ENCODE data around the gene CCR9.

DNA sequence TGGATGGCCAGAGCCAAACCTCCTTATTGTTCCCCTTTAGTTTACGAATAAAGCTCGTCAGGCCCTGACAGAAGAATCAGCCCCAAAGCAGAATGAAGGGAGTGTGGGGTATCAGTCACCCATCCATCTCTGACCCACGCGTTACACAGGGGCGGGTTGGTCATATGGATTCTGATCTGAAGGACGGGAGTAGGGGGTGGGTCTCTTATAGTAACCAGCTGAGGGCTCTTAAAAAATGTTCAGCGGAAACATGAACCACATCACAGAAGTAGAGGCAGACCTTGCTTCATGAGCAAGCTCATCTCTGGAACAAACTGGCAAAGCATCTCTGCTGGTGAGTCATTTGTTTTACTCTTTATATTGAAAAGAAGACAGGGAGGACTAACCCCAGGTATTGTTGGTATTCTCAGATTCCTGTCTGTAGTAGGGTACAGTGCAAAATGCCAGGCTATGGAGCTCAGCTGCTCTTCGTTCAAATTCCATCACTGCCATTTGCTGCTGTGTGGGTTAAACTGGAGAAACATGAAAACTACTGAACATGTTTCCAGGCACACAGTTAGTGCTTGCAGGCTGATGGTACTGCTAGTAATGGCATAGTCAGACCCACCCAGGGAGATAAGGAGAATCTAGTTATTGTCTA lies 57.0 kb downstream of the CCR9 start, which contains the start of gene CXCR6:
- TF ChIP-seq, protein P1, sequence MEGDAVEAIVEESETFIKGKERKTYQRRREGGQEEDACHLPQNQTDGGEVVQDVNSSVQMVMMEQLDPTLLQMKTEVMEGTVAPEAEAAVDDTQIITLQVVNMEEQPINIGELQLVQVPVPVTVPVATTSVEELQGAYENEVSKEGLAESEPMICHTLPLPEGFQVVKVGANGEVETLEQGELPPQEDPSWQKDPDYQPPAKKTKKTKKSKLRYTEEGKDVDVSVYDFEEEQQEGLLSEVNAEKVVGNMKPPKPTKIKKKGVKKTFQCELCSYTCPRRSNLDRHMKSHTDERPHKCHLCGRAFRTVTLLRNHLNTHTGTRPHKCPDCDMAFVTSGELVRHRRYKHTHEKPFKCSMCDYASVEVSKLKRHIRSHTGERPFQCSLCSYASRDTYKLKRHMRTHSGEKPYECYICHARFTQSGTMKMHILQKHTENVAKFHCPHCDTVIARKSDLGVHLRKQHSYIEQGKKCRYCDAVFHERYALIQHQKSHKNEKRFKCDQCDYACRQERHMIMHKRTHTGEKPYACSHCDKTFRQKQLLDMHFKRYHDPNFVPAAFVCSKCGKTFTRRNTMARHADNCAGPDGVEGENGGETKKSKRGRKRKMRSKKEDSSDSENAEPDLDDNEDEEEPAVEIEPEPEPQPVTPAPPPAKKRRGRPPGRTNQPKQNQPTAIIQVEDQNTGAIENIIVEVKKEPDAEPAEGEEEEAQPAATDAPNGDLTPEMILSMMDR (conservative IDR thresholded peaks at IDR 0.05; ENCODE audit: low read depth in 2 of 2) = no peak
- TF ChIP-seq EZH2 (IDR thresholded peaks at IDR 0.05; ENCODE audit: low read depth, unreplicated experiment) (no peak), POLR2AphosphoS5 (IDR thresholded peaks at IDR 0.05; ENCODE audit: low read depth) (no peak), NANOG (IDR thresholded peaks at IDR 0.05; ENCODE audit: borderline replicate concordance) (no peak)
- TF ChIP-seq, protein P2, sequence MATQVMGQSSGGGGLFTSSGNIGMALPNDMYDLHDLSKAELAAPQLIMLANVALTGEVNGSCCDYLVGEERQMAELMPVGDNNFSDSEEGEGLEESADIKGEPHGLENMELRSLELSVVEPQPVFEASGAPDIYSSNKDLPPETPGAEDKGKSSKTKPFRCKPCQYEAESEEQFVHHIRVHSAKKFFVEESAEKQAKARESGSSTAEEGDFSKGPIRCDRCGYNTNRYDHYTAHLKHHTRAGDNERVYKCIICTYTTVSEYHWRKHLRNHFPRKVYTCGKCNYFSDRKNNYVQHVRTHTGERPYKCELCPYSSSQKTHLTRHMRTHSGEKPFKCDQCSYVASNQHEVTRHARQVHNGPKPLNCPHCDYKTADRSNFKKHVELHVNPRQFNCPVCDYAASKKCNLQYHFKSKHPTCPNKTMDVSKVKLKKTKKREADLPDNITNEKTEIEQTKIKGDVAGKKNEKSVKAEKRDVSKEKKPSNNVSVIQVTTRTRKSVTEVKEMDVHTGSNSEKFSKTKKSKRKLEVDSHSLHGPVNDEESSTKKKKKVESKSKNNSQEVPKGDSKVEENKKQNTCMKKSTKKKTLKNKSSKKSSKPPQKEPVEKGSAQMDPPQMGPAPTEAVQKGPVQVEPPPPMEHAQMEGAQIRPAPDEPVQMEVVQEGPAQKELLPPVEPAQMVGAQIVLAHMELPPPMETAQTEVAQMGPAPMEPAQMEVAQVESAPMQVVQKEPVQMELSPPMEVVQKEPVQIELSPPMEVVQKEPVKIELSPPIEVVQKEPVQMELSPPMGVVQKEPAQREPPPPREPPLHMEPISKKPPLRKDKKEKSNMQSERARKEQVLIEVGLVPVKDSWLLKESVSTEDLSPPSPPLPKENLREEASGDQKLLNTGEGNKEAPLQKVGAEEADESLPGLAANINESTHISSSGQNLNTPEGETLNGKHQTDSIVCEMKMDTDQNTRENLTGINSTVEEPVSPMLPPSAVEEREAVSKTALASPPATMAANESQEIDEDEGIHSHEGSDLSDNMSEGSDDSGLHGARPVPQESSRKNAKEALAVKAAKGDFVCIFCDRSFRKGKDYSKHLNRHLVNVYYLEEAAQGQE (IDR thresholded peaks at IDR 0.05; ENCODE audit: unreplicated experiment) = no peak

Measured in GM23338 (cell line).